Amygdala (tissue), 56 donors: Measurements from ENCODE around the gene MYRIP.
"Not testable (repeated sequence)": the region's sequence is repeated elsewhere in the genome, so short reads cannot be mapped to it uniquely, and the experiment has no call there.

Source experiments
- DNase-seq, 56 donors: peaks; one replicate each; lab custom pipeline; 2025; lab: John Stamatoyannopoulos, UW

MYRIP gene

GRCh38 chr3:39805650-39806049 lies 3.8 kb upstream of the MYRIP start:
- DNase-seq: no peak

GRCh38 chr3:39806820-39807219 lies 2.6 kb upstream of the MYRIP start:
- DNase-seq: no peak

GRCh38 chr3:39808467-39809180 lies 785 bp upstream of the MYRIP start:
- peak in 13 of 56 donors; percentile 4 to 50 (median 25) for DNase-seq

GRCh38 chr3:39809995-39810595 lies 686 bp downstream of the MYRIP start:
- peak in 5 of 56 donors; percentile 15 to 27 (median 18) for DNase-seq

GRCh38 chr3:39810647-39811161 lies 1.3 kb downstream of the MYRIP start:
- no peak for DNase-seq

GRCh38 chr3:39811561-39811960 lies 2.2 kb downstream of the MYRIP start:
- no peak for DNase-seq

- DNase-seq: peak in 3 of 56 donors; percentile 13 to 31 (median 31)
Observed at GRCh38 chr3:39812537-39812936, 3.1 kb downstream of the MYRIP start.

- DNase-seq: no peak
Observed at GRCh38 chr3:39814007-39814406, 4.6 kb downstream of the MYRIP start.

GRCh38 chr3:39819899-39820298 lies 10.5 kb downstream of the MYRIP start:
- DNase-seq: no peak

GRCh38 chr3:39833764-39834163 lies 24.4 kb downstream of the MYRIP start:
- not testable (repeated sequence) for DNase-seq

GRCh38 chr3:39839484-39839883 lies 30.1 kb downstream of the MYRIP start:
- no peak for DNase-seq

GRCh38 chr3:39843440-39843839 lies 34.0 kb downstream of the MYRIP start:
- DNase-seq: no peak

- DNase-seq: no peak
Observed at GRCh38 chr3:39848365-39848764, 39.0 kb downstream of the MYRIP start.

GRCh38 chr3:39849992-39850715 lies 40.7 kb downstream of the MYRIP start:
- no peak for DNase-seq

GRCh38 chr3:39850716-39851032 lies 41.3 kb downstream of the MYRIP start:
- no peak for DNase-seq

GRCh38 chr3:39855517-39855916 lies 46.1 kb downstream of the MYRIP start:
- DNase-seq: no peak

GRCh38 chr3:39869890-39870289 lies 60.5 kb downstream of the MYRIP start:
- no peak for DNase-seq

GRCh38 chr3:39870706-39871105 lies 61.3 kb downstream of the MYRIP start:
- DNase-seq: no peak

- DNase-seq: no peak
Observed at GRCh38 chr3:39879581-39879980, 70.2 kb downstream of the MYRIP start.

- no peak for DNase-seq
Observed at GRCh38 chr3:39882111-39882510, 72.7 kb downstream of the MYRIP start.

GRCh38 chr3:39892068-39892467 lies 82.7 kb downstream of the MYRIP start:
- no peak for DNase-seq

GRCh38 chr3:39896184-39896583 lies 86.8 kb downstream of the MYRIP start:
- DNase-seq: no peak
